Measurements from ENCODE around the gene CTNNA3.

CTNNA3 gene

DNA sequence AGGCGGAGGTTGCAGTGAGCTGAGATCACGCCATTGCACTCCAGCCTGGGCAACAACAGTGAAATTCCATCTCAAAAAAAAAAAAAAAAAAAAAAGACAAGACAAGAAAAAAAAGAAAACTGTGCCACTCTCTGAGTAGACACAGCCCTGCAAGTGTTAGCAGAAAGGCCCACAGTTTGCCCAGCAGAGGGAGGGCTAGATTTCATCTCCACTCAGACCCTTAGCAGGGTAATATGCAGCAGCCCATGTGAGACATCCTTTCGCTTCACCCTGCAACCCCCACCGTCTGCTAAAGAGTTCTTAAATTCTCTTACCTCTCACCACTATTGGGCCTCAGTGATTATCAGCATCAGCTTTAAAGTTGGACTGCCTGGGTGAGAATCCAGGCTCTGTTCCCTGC, 38.2 kb downstream of the CTNNA3 start:
- in situ Hi-C loops (cut with HindIII; ENCODE audit: low sequenced_read_pairs): no loop called here
- TF ChIP-seq, protein P1, sequence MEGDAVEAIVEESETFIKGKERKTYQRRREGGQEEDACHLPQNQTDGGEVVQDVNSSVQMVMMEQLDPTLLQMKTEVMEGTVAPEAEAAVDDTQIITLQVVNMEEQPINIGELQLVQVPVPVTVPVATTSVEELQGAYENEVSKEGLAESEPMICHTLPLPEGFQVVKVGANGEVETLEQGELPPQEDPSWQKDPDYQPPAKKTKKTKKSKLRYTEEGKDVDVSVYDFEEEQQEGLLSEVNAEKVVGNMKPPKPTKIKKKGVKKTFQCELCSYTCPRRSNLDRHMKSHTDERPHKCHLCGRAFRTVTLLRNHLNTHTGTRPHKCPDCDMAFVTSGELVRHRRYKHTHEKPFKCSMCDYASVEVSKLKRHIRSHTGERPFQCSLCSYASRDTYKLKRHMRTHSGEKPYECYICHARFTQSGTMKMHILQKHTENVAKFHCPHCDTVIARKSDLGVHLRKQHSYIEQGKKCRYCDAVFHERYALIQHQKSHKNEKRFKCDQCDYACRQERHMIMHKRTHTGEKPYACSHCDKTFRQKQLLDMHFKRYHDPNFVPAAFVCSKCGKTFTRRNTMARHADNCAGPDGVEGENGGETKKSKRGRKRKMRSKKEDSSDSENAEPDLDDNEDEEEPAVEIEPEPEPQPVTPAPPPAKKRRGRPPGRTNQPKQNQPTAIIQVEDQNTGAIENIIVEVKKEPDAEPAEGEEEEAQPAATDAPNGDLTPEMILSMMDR (IDR thresholded peaks at IDR 0.05; ENCODE audit: low read depth, low read length): no peak

DNA sequence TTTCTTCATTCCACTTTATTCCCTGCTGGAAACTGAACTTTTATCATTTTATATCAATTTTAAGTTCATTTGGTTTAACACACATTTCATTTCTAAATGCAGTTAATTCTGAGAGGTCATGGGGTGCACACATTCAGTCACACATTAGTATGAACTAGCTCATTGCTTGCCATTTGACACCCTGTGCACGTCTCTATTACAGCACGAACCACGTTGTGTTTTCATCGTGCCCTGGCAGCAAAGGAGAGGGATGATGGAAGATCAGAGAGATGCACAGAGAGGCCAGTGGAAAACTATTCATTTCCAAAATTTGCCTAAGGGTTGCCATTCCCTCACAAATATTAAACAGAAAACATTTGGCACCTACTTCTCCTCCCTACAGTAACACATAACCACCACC, 45.4 kb downstream of the CTNNA3 start:
- TF ChIP-seq, protein P1 (IDR thresholded peaks at IDR 0.05; ENCODE audit: low read depth, low read length): no peak
- in situ Hi-C loops (cut with HindIII; ENCODE audit: low sequenced_read_pairs): no loop called here
- DNase-seq (ENCODE audit: low read depth, low spot score): no peak
- H3K4me3 ChIP-seq (ENCODE audit: low read depth, low read length): no peak overlapping the region

More for the DNA sequence above, 38.2 kb downstream of the CTNNA3 start:
- DNase-seq (ENCODE audit: low read depth, low spot score): no peak
- H3K4me3 ChIP-seq (ENCODE audit: low read depth, low read length): no peak overlapping the region

DNA sequence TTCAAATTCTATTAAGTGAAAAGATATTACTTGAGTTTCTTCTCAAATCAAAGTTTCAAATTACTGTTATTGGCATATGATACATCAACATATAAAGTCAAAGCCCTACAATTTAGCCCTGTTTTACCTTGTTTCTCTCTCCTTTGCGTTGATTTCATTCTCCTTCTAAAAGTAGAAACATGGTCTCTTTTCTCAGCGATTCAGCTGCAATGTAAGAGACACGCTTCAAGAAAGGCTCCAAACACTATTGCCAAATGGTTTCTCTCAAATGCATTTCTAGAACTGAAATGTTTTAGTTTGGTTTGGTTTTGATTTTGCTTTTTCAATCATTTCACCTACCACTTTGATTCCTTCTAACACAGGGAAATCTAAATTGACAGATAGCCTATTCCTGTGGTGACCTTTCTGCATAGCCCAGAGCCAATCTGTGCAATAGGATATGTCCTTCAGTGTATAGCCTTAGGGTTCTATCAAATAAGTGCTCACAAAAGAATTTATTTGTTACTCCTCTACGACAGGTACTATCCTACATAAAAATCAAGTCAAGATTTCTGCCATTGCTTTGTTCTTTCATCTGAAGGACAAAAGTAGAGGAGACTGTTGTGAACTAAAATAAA, 47.3 kb downstream of the CTNNA3 start:
- TF ChIP-seq, protein P1 (IDR thresholded peaks at IDR 0.05; ENCODE audit: low read depth, low read length): no peak
- no peak overlapping the region for H3K4me3 ChIP-seq (ENCODE audit: low read depth, low read length)
- in situ Hi-C loops (cut with HindIII; ENCODE audit: low sequenced_read_pairs): no loop called here
- DNase-seq (ENCODE audit: low read depth, low spot score): no peak

DNA sequence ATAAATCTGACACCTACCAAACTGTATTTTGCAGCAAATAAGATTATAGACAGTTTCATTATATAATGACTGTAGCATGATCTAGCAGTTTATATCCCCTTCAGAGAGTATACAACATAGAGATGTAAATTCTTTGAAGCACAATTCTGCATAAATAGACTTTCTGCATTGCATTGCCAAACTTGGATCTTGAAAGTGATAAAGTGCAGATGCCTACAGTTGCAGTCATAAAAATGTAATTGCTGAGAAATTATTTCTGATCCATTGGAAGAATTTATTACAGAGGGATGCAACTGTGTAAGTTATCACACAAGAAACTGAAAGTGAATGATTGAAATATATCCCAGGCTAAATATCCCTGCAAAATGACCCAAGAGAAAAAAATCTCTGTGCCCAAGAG, 65.1 kb downstream of the CTNNA3 start:
- H3K4me3 ChIP-seq (ENCODE audit: low read depth, low read length): no peak overlapping the region
- TF ChIP-seq, protein P1 (IDR thresholded peaks at IDR 0.05; ENCODE audit: low read depth, low read length): no peak
- DNase-seq (ENCODE audit: low read depth, low spot score): no peak
- in situ Hi-C loops (cut with HindIII; ENCODE audit: low sequenced_read_pairs): no loop called here

DNA sequence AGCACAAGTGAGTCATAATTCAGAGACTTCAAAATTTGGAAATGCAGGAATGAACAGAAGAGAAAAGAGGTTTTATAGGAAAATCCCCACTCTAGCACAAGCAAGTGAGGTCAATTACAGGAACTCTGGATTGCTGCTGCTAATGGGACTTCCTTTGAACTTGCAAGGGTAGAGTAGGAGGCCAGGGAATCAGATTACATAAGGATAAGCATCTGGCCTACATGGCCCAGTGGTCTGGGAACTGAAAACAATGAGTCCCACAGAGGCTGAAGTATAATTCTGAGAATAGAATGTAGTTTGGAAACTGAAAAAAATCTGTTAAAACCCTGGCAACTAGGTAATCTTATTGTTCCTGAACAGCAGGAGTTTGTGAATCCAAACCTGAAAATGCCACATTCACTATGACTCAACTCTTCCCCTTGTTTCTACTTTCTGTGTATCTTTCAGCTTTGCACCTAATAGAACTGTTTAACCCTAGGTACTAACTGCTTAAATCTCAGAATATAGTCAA, 66.5 kb downstream of the CTNNA3 start:
- DNase-seq (ENCODE audit: low read depth, low spot score): peak; percentile 79
- TF ChIP-seq, protein P1 (IDR thresholded peaks at IDR 0.05; ENCODE audit: low read depth, low read length): no peak
- in situ Hi-C loops (cut with HindIII; ENCODE audit: low sequenced_read_pairs): no loop called here
- no peak overlapping the region for H3K4me3 ChIP-seq (ENCODE audit: low read depth, low read length)

DNA sequence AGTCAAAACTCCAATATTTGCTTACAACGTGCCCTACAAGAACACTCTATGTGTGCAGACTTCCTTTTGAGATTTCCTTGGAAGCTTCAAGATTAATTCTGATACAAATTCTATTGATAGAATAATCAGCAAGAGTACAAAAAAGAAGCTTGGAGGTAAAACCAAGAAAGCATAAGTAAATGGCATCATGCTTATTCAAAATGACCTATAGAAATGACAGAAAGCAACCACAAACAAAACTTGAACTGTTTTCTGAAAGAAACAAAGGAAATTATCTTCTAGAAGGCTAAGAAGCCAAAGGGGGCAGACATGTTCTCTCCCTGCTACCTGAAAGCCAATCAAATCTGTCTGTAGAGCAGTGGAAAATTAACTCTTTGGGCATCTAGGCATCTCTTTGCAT, 73.0 kb downstream of the CTNNA3 start:
- no peak for DNase-seq (ENCODE audit: low read depth, low spot score)
- no peak overlapping the region for H3K4me3 ChIP-seq (ENCODE audit: low read depth, low read length)
- in situ Hi-C loops (cut with HindIII; ENCODE audit: low sequenced_read_pairs): no loop called here
- TF ChIP-seq, protein P1 (IDR thresholded peaks at IDR 0.05; ENCODE audit: low read depth, low read length): no peak
